Liver (tissue), 9 donors: ENCODE data around the gene KHNYN. TPM values are rescaled to one million over a fixed set of nuclear protein-coding genes. Genes with fewer than 3 reads are reported as not detected.

Source experiments
- DNase-seq: peaks from one replicate; pipeline ENCODE4 v3.0.0-alpha.2; 2017; ENCODE audit warnings: low spot score
- H3K27ac ChIP-seq, 2 donors: one replicate each; pipeline ENCODE4 v1.7.0; 2013; ENCODE audit warnings: inconsistent platforms in 2 of 2, low read length in 2 of 2, control low read depth in 1 of 2, low read depth in 1 of 2, mild to moderate bottlenecking in 1 of 2
- H3K27me3 ChIP-seq, 4 donors: one replicate each; pipeline versions ENCODE4 v1.6.1 to v1.7.0; 2013; ENCODE audit warnings: low read length in 3 of 4, inconsistent platforms in 1 of 4, mild to moderate bottlenecking in 1 of 4, moderate library complexity in 1 of 4; ENCODE audit not compliant: control insufficient read depth in 4 of 4, insufficient read depth in 4 of 4
- H3K36me3 ChIP-seq, 4 donors: one replicate each; pipeline versions ENCODE4 v1.6.1 to v1.7.0; 2013; ENCODE audit warnings: low read length in 3 of 4, mild to moderate bottlenecking in 3 of 4, low read depth in 1 of 4, moderate library complexity in 1 of 4; ENCODE audit not compliant: control insufficient read depth in 4 of 4, insufficient read depth in 3 of 4
- H3K4me1 ChIP-seq, 4 donors: one replicate each; pipeline versions ENCODE4 v1.6.1 to v1.7.0; 2013; ENCODE audit warnings: low read length in 3 of 4, mild to moderate bottlenecking in 3 of 4, moderate library complexity in 1 of 4; ENCODE audit not compliant: control insufficient read depth in 4 of 4, insufficient read depth in 4 of 4
- H3K4me3 ChIP-seq, 3 donors: one replicate each; pipeline versions ENCODE4 v1.6.1 to v1.7.0; 2013; ENCODE audit warnings: low read length in 3 of 3, control low read depth in 1 of 3, low read depth in 1 of 3, mild to moderate bottlenecking in 1 of 3
- H3K9ac ChIP-seq, 2 donors: one replicate each; pipeline ENCODE4 v1.7.0; 2013; ENCODE audit warnings: low read length in 2 of 2, mild to moderate bottlenecking in 2 of 2, moderate library complexity in 2 of 2, control low read depth in 1 of 2, low read depth in 1 of 2
- H3K9me3 ChIP-seq, 4 donors: one replicate each; pipeline versions ENCODE4 v1.6.1 to v1.7.0; 2013; ENCODE audit warnings: low read length in 3 of 4; ENCODE audit not compliant: control insufficient read depth in 4 of 4
- CTCF ChIP-seq: fragments of 150-350 bp; IDR thresholded peaks from 2 replicates; pipeline ENCODE4 v1.5.1; 2017; ENCODE audit warnings: improper control_type of control experiment, low read depth, low read length; ENCODE audit not compliant: missing input control
- EGR1 ChIP-seq, 2 donors: IDR thresholded peaks; 2 replicates each; pipeline ENCODE4 v1.6.1; 2016 to 2018; ENCODE audit warnings: antibody characterized with exemption in 2 of 2, low read depth in 2 of 2
- FOXA1 ChIP-seq: IDR thresholded peaks from 2 replicates; pipeline ENCODE4 v1.6.1; 2016; ENCODE audit warnings: antibody characterized with exemption
- GABPA ChIP-seq, 2 donors: IDR thresholded peaks in 1 of 2; conservative IDR thresholded peaks in 1 of 2; 2 replicates each; pipeline ENCODE4 v1.6.1; 2016; ENCODE audit warnings: antibody characterized with exemption in 2 of 2, mild to moderate bottlenecking in 1 of 2, moderate library complexity in 1 of 2
- HNF4G ChIP-seq: IDR thresholded peaks from 2 replicates; pipeline ENCODE4 v1.6.1; 2016; ENCODE audit warnings: antibody characterized with exemption
- JUND ChIP-seq, 2 donors: IDR thresholded peaks; 2 replicates each; pipeline ENCODE4 v1.6.1; 2016; ENCODE audit warnings: antibody characterized with exemption in 2 of 2
- MAX ChIP-seq: IDR thresholded peaks from 2 replicates; pipeline ENCODE4 v1.6.1; 2016; ENCODE audit warnings: antibody characterized with exemption
- NR2F2 ChIP-seq: IDR thresholded peaks from 2 replicates; pipeline ENCODE4 v1.6.1; 2016; ENCODE audit warnings: antibody characterized with exemption
- RAD21 ChIP-seq, 2 donors: IDR thresholded peaks; 2 replicates each; pipeline ENCODE4 v1.6.1; 2016; ENCODE audit warnings: antibody characterized with exemption in 2 of 2, mild to moderate bottlenecking in 2 of 2
- RXRA ChIP-seq, 2 donors: IDR thresholded peaks; 2 replicates each; pipeline ENCODE4 v1.6.1; 2017 to 2018; ENCODE audit warnings: antibody characterized with exemption in 2 of 2, mild to moderate bottlenecking in 1 of 2
- SP1 ChIP-seq: IDR thresholded peaks from 2 replicates; pipeline ENCODE4 v1.6.1; 2018; ENCODE audit warnings: antibody characterized with exemption, mild to moderate bottlenecking
- TAF1 ChIP-seq: conservative IDR thresholded peaks from 2 replicates; pipeline ENCODE4 v1.6.1; 2016; ENCODE audit warnings: antibody characterized with exemption, mild to moderate bottlenecking
- YY1 ChIP-seq: IDR thresholded peaks from 2 replicates; pipeline ENCODE4 v1.6.1; 2016; ENCODE audit warnings: antibody characterized with exemption, mild to moderate bottlenecking
- ZBTB33 ChIP-seq: IDR thresholded peaks from 2 replicates; pipeline ENCODE4 v1.6.1; 2016; ENCODE audit warnings: antibody characterized with exemption
- WGBS: extraction: QIAGEN DNeasy Blood & Tissue Kit; methylation state at CpG from one replicate; pipeline ENCODE4 v1.1.7; 2013; 5-methylcytosine and 5-hydroxymethylcytosine counted together
- polyA plus RNA-seq, 2 donors: library from polyadenylated mRNA; stranded (reverse) in 1 of 2; unstranded in 1 of 2; fragments of 200-250 nt in 1 of 2; fragments of >200 nt in 1 of 2; fragmentation: Nextera tagmentation in 1 of 2; extraction: Ambion mirVana in 1 of 2; gene quantifications; one replicate each; pipeline versions ENCODE4 v1.2.1 to v1.2.3, GENCODE V29; 2013 to 2015
- total RNA-seq, 2 donors: library from RNA; depleted of rRNA; stranded (reverse); fragments of >200 nt; gene quantifications; one replicate each; pipeline ENCODE4 v1.2.3, GENCODE V29; 2014
- donor health status: healthy.
- donor health status: healthy.
- donor health status: healthy.
- donor health status: healthy.
- donor health status: healthy.

KHNYN gene
- total and polyA plus RNA-seq, 4 donors: 3.0 to 40.3 (median 24.6) TPM

- no peak overlapping the region for H3K27ac ChIP-seq
- no peak overlapping the region for H3K9ac ChIP-seq
- H3K4me1 ChIP-seq: no peaks in the 10 kb centered on the region
- H3K4me3 ChIP-seq: no peak overlapping the region
- 94% methylated on average over 10 of the region's 10 CpGs for WGBS
- peaks cover 0 to 11% (median 5%) of the 10 kb centered on the region in 4 donors for H3K36me3 ChIP-seq
- H3K9me3 ChIP-seq: no peaks in the 10 kb centered on the region
- TF ChIP-seq CTCF (no peak), RXRA (IDR thresholded peaks at IDR 0.05) (no peak), FOXA1 (no peak), TAF1 (no peak), HNF4G (no peak), EGR1 (IDR thresholded peaks at IDR 0.05; ENCODE audit: low read depth in 2 of 2) (no peak), MAX (no peak), JUND (IDR thresholded peaks at IDR 0.05) (no peak), YY1 (no peak), ZBTB33 (no peak), NR2F2 (no peak), GABPA (IDR thresholded peaks at IDR 0.05 in 1 of 2, conservative IDR thresholded peaks at IDR 0.05 in 1 of 2) (no peak), SP1 (no peak)
- no peaks in the 10 kb centered on the region for H3K27me3 ChIP-seq
- DNase-seq: no peak
These were observed 19.8 kb upstream of the KHNYN start for GRCh38 chr14:24409956-24410355.

- 76% methylated on average over 16 of the region's 16 CpGs for WGBS
- H3K4me3 ChIP-seq: no peak overlapping the region
- no peak overlapping the region for H3K27ac ChIP-seq
- TF ChIP-seq ZBTB33 (no peak), RAD21 (IDR thresholded peaks at IDR 0.05) (peak; percentile 76 to 89), CTCF (peak; percentile 75), SP1 (no peak)
- H3K27me3 ChIP-seq: no peaks in the 10 kb centered on the region
- no peak overlapping the region for H3K9ac ChIP-seq
- peaks cover 0 to 11% (median 5%) of the 10 kb centered on the region in 4 donors for H3K36me3 ChIP-seq
- H3K9me3 ChIP-seq: no peaks in the 10 kb centered on the region
- no peaks in the 10 kb centered on the region for H3K4me1 ChIP-seq
- no peak for DNase-seq
These were observed 18.0 kb upstream of the KHNYN start for GRCh38 chr14:24411443-24412389.
